OCI-LY7 (cell line): ENCODE results near the gene ZNF277. TPM values are rescaled to one million over a fixed set of nuclear protein-coding genes. Genes with fewer than 3 reads are reported as not detected.

Experiments used
- BruUV-seq: library from RNA; stranded (reverse); fragments of 400-500 nt; replicated peaks from 2 replicates; lab custom pipeline; 2021; lab: Mats Ljungman, UMichigan
- CTCF ChIA-PET: fragments of 300-600 bp; sonication (Branson Sonifier 250); formaldehyde crosslinking; loops from one replicate; lab custom pipeline; 2022; ENCODE audit warnings: antibody characterized with exemption; ENCODE audit not compliant: unreplicated experiment; lab: Charles Lee
- POLR2A ChIA-PET: fragments of 300-600 bp; sonication (Branson Sonifier 250); formaldehyde crosslinking; loops from one replicate; lab custom pipeline; 2022; ENCODE audit warnings: antibody characterized with exemption; lab: Charles Lee
- DNase-seq: peaks from one replicate; pipeline ENCODE4 v3.0.0-alpha.2; 2015; ENCODE audit warnings: low spot score
- H2AFZ ChIP-seq: fragments of 200-600 bp; sonication (generic), shearing (Covaris generic); 2 replicates; pipeline ENCODE4 v1.6.1; 2014; ENCODE audit warnings: mild to moderate bottlenecking, antibody characterized with exemption, low read length, moderate library complexity
- H3K27ac ChIP-seq: fragments of 200-600 bp; sonication (generic); 2 replicates; pipeline ENCODE4 v1.5.1; 2014; ENCODE audit warnings: mixed run types, low read depth, mild to moderate bottlenecking, moderate library complexity, low read length, inconsistent platforms; ENCODE audit not compliant: poor library complexity, severe bottlenecking
- H3K36me3 ChIP-seq: fragments of 200-600 bp; sonication (generic); 2 replicates; pipeline ENCODE4 v1.6.1; 2014; ENCODE audit warnings: mild to moderate bottlenecking, antibody characterized with exemption, low read length, moderate library complexity, mixed read lengths; ENCODE audit not compliant: insufficient read depth
- H3K4me1 ChIP-seq: fragments of 200-600 bp; sonication (generic); 2 replicates; pipeline ENCODE4 v1.5.1; 2014; ENCODE audit warnings: mild to moderate bottlenecking, low read length; ENCODE audit not compliant: insufficient read depth, poor library complexity, severe bottlenecking
- H3K4me2 ChIP-seq: fragments of 200-600 bp; sonication (generic); 2 replicates; pipeline ENCODE4 v1.6.1; 2014; ENCODE audit warnings: mild to moderate bottlenecking, low read length
- H3K4me3 ChIP-seq: fragments of 200-600 bp; sonication (generic); 2 replicates; pipeline ENCODE4 v1.5.1; 2014; ENCODE audit warnings: mild to moderate bottlenecking, low read depth, low read length; ENCODE audit not compliant: poor library complexity, severe bottlenecking
- H3K79me2 ChIP-seq: fragments of 200-600 bp; sonication (generic); 2 replicates; pipeline ENCODE4 v1.6.1; 2016; ENCODE audit warnings: low read depth, mild to moderate bottlenecking, low read length, moderate library complexity, mixed read lengths; ENCODE audit not compliant: insufficient read depth
- H3K9me2 ChIP-seq: fragments of 200-600 bp; sonication (generic); 2 replicates; pipeline ENCODE4 v1.6.1; 2016; ENCODE audit warnings: mild to moderate bottlenecking, low read length, mixed read lengths; ENCODE audit not compliant: insufficient read depth
- H3K9me3 ChIP-seq: fragments of 200-600 bp; sonication (generic); 2 replicates; pipeline ENCODE4 v1.6.1; 2014; ENCODE audit warnings: mild to moderate bottlenecking, mixed run types, low read length, mixed read lengths
- H4K20me1 ChIP-seq: fragments of 200-600 bp; sonication (generic); 2 replicates; pipeline ENCODE4 v1.6.1; 2014; ENCODE audit warnings: mild to moderate bottlenecking, antibody characterized with exemption, low read length, moderate library complexity, mixed read lengths; ENCODE audit not compliant: insufficient read depth
- EZH2phosphoT487 ChIP-seq: fragments of 200-600 bp; sonication (generic); IDR thresholded peaks from 2 replicates; pipeline ENCODE4 v1.6.1; 2018; ENCODE audit warnings: low read depth, borderline replicate concordance, mild to moderate bottlenecking, mixed run types, antibody characterized with exemption, low read length, moderate library complexity, mixed read lengths
- intact Hi-C: fragments of 100-400 bp; cut with micrococcal nuclease; formaldehyde crosslinking; loops from one replicate; pipeline ENCODE4 v1.10.0; 2022; ENCODE audit not compliant: unreplicated experiment
- total RNA-seq, 2 experiments: library from RNA; depleted of rRNA in 1 of 2; stranded (reverse); fragments of >200 nt in 1 of 2; shearing (Covaris generic) in 1 of 2; gene quantifications; 2 replicates each; pipeline ENCODE4 v1.2.3, GENCODE V29; 2014 to 2022
- TF ChIP-seq, protein P1 (sequence below): fragments of 200-600 bp; sonication (generic); conservative IDR thresholded peaks from 2 replicates; pipeline ENCODE4 v1.5.1; 2014; ENCODE audit warnings: mild to moderate bottlenecking, antibody characterized with exemption, low read length, moderate library complexity, mixed read lengths

The ZNF277 gene
- total RNA-seq, 2 experiments from 2014 or later, result 18.1 to 20.5 TPM

GRCh38 chr7:112336261-112336660 lies 129.8 kb downstream of the ZNF277 start:
- Histone ChIP-seq H3K4me3 (no peak overlapping the region), H3K4me1 (no peaks in the 10 kb centered on the region), H3K36me3 (peaks cover under 1% of the 10 kb centered on the region; the same call in 1 of the 2 replicates), H3K4me2 (no peak overlapping the region), H3K27ac (no peak overlapping the region), H3K9me2 (no peaks in the 10 kb centered on the region), H4K20me1 (no peaks in the 10 kb centered on the region), H3K9me3 (no peaks in the 10 kb centered on the region), H2AFZ (no peak overlapping the region), H3K79me2 (no peaks in the 10 kb centered on the region)
- no TSS peak for BruUV-seq
- CTCF ChIA-PET, result no interaction called here
- DNase-seq, result no peak
- intact Hi-C loops, result no loop called here
- POLR2A ChIA-PET, result interaction anchor here (0.5 to 1.1 kb wide), 3 partner anchors 14 to 188 kb away, joined by 3 to 10 read pairs (median 3); no protein-coding TSS in a partner anchor
- TF ChIP-seq, protein P1, sequence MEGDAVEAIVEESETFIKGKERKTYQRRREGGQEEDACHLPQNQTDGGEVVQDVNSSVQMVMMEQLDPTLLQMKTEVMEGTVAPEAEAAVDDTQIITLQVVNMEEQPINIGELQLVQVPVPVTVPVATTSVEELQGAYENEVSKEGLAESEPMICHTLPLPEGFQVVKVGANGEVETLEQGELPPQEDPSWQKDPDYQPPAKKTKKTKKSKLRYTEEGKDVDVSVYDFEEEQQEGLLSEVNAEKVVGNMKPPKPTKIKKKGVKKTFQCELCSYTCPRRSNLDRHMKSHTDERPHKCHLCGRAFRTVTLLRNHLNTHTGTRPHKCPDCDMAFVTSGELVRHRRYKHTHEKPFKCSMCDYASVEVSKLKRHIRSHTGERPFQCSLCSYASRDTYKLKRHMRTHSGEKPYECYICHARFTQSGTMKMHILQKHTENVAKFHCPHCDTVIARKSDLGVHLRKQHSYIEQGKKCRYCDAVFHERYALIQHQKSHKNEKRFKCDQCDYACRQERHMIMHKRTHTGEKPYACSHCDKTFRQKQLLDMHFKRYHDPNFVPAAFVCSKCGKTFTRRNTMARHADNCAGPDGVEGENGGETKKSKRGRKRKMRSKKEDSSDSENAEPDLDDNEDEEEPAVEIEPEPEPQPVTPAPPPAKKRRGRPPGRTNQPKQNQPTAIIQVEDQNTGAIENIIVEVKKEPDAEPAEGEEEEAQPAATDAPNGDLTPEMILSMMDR, result no peak
- TF ChIP-seq EZH2phosphoT487, result no peak

DNA sequence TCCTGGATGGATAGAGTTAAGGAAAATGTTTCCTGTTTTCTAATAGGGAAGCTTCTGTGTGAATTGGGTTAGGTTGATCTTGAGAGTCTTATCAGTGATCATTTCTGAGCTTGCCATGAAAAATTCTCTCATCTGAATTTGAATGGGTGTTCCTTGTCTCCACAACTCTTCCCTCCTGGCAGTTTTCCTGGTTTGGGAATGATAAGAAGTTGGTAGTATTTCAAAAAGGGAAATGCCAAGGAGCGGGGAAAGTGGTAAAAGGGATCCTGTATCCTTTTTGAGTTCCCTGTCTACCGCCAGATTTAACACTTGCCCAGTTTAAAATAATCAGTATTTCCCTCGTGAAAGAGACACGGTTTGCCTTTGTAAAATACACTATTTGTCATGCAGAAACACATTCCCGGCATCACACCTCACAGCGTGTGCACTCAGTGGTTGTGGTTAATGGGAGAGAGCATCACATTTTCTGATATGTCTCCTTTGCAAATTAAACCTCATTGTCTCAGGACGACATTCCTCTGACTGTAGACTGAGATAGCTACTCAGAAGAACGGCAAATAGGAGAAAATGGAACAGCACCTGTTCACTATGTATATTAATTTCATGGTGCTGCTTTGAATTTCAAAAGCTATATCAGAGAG lies 130.6 kb downstream of the ZNF277 start:
- Histone ChIP-seq H3K4me3 (no peak overlapping the region), H2AFZ (no peak overlapping the region), H3K79me2 (no peaks in the 10 kb centered on the region), H3K36me3 (peaks cover 8% of the 10 kb centered on the region; the same call in 1 of the 2 replicates), H3K4me2 (no peak overlapping the region), H4K20me1 (no peaks in the 10 kb centered on the region), H3K9me2 (no peaks in the 10 kb centered on the region), H3K4me1 (no peaks in the 10 kb centered on the region), H3K27ac (no peak overlapping the region), H3K9me3 (no peaks in the 10 kb centered on the region)
- no TSS peak for BruUV-seq
- POLR2A ChIA-PET, result interaction anchor here (1.1 kb wide), 1 partner anchor 13 kb away, joined by 3 read pairs; no protein-coding TSS in a partner anchor
- intact Hi-C loops, result no loop called here
- no peak for DNase-seq
- CTCF ChIA-PET, result no interaction called here
- TF ChIP-seq, protein P1, result no peak
- no peak for TF ChIP-seq EZH2phosphoT487

- H3K4me1 ChIP-seq, result no peaks in the 10 kb centered on the region
- H3K9me3 ChIP-seq, result no peaks in the 10 kb centered on the region
Observed at GRCh38 chr7:112337892-112338291, 131.4 kb downstream of the ZNF277 start.

More at GRCh38 chr7:112337892-112338291, 131.4 kb downstream of the ZNF277 start:
- ChIA-PET POLR2A (no interaction called here), CTCF (no interaction called here)
- Histone ChIP-seq H3K36me3 (peaks cover 14% of the 10 kb centered on the region), H3K79me2 (no peaks in the 10 kb centered on the region), H3K4me2 (no peak overlapping the region), H4K20me1 (no peaks in the 10 kb centered on the region), H3K9me2 (no peaks in the 10 kb centered on the region), H3K4me3 (no peak overlapping the region), H3K27ac (no peak overlapping the region), H2AFZ (no peak overlapping the region)
- BruUV-seq, result no TSS peak
- intact Hi-C loops, result no loop called here
- no peak for DNase-seq
- TF ChIP-seq, protein P1, result no peak
- no peak for TF ChIP-seq EZH2phosphoT487
